ENCODE measurements around the gene SAFB2.

- TF ChIP-seq, protein P1, sequence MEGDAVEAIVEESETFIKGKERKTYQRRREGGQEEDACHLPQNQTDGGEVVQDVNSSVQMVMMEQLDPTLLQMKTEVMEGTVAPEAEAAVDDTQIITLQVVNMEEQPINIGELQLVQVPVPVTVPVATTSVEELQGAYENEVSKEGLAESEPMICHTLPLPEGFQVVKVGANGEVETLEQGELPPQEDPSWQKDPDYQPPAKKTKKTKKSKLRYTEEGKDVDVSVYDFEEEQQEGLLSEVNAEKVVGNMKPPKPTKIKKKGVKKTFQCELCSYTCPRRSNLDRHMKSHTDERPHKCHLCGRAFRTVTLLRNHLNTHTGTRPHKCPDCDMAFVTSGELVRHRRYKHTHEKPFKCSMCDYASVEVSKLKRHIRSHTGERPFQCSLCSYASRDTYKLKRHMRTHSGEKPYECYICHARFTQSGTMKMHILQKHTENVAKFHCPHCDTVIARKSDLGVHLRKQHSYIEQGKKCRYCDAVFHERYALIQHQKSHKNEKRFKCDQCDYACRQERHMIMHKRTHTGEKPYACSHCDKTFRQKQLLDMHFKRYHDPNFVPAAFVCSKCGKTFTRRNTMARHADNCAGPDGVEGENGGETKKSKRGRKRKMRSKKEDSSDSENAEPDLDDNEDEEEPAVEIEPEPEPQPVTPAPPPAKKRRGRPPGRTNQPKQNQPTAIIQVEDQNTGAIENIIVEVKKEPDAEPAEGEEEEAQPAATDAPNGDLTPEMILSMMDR (IDR thresholded peaks at IDR 0.05) = no peak
- TF ChIP-seq POLR2A (IDR thresholded peaks at IDR 0.05) (no peak), POLR2AphosphoS5 (IDR thresholded peaks at IDR 0.05) (no peak), EP300 (IDR thresholded peaks at IDR 0.05) (no peak)
These were observed 3.1 kb upstream of the SAFB2 start for GRCh38 chr19:5625641-5626040.
